ENCODE results near the gene USP33. TPM values are rescaled to one million over a fixed set of nuclear protein-coding genes. Genes with fewer than 3 reads are reported as not detected.
A peak's percentile ranks its signal among the peaks of the same experiment; 100 is the strongest.
"Not testable (repeated sequence)": the region's sequence is repeated elsewhere in the genome, so short reads cannot be mapped to it uniquely, and the experiment has no call there.

USP33 gene
- total RNA-seq, 2 experiments from 2014 or later: 32.6 to 35.6 TPM

DNA sequence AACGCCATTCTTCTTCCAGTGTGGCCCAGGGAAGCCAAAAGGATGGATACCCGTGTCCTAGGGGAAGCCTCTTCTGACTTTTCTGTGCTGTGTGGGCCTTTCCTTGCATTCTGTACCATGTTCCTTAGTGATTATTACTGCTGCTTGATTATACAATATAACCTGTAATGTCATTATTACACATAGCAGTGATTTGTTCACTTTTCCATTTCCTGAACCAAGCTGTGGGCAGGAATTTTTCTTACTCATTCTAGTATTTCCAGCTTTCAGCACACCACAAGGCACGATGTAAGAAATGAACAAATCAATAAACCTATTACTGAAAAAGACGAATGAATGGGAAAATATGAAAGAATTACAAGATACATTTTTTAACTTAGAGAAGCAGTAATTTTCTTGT is 8.4 kb upstream of the USP33 start:
- H3K4me3 Mint-ChIP-seq: no peak overlapping the region
- no peak for DNase-seq
- peaks cover 8% of the 10 kb centered on the region for H3K4me1 Mint-ChIP-seq (ENCODE audit: low read depth)
- H3K27me3 Mint-ChIP-seq (ENCODE audit: low read depth): no peaks in the 10 kb centered on the region
- CTCF ChIA-PET: interaction anchor here (0.6 to 1.3 kb wide), 2 partner anchors 15 to 1980 kb away, joined by 3 to 4 read pairs; no protein-coding TSS in a partner anchor
- intact Hi-C loops (cut with micrococcal nuclease): no loop called here
- no peaks in the 10 kb centered on the region for H3K36me3 Mint-ChIP-seq (ENCODE audit: low read depth)
- no peak overlapping the region for H3K27ac Mint-ChIP-seq
- H3K9me3 Mint-ChIP-seq: no peaks in the 10 kb centered on the region

DNA sequence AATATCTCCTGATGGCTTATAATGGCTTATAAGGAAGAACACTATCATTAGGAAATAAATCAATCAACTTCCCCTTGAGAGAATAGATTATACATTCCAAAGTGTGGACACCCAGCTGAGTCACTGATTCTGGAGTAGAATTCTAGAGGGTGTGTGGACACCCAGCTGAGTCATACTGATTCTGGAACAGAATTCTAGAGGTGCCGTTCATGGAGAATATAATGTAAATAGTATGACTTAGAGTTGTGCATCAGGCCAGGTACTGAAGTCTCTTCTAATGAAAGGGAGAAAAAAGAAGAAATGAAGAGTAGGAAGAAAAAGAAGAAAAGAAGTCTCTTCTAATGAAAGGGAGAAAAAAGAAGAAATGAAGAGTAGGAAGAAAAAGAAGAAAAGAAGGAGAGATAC is 2.4 kb upstream of the USP33 start:
- Mint-ChIP-seq H3K27ac (no peak overlapping the region), H3K36me3 (ENCODE audit: low read depth) (no peaks in the 10 kb centered on the region), H3K4me3 (no peak overlapping the region), H3K9me3 (no peaks in the 10 kb centered on the region), H3K4me1 (ENCODE audit: low read depth) (peaks cover 25% of the 10 kb centered on the region), H3K27me3 (ENCODE audit: low read depth) (no peaks in the 10 kb centered on the region)
- CTCF ChIA-PET: interaction anchor here (1.0 kb wide), 1 partner anchor 10 kb away, joined by 3 read pairs; no protein-coding TSS in a partner anchor
- intact Hi-C loops (cut with micrococcal nuclease): no loop called here
- DNase-seq: no peak

DNA sequence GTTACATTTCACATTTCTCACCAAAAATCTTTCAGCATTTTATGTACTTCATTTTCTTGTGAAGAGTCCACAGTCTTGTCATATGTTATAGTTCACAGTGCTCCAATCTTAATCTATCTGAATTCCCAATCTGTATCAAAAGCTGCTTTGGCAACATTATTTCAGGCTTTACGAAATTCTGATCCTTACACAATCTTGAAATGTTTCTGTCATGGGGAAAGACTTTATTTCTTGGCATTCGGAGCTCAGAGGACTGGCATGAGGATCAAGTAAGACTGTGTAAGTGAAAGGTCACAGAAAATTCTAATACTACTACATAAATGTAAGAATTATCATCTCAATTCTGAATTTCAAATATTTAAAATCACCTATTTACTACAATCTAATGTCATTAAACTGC is 2.0 kb downstream of the USP33 start:
- no peak for DNase-seq
- Mint-ChIP-seq H3K27ac (no peak overlapping the region), H3K9me3 (no peaks in the 10 kb centered on the region), H3K4me1 (ENCODE audit: low read depth) (peaks cover 51% of the 10 kb centered on the region), H3K36me3 (ENCODE audit: low read depth) (no peaks in the 10 kb centered on the region), H3K27me3 (ENCODE audit: low read depth) (no peaks in the 10 kb centered on the region), H3K4me3 (peak overlapping the region; percentile 53)
- CTCF ChIA-PET: interaction anchor here (0.6 kb wide), 1 partner anchor 43 kb away, joined by 5 read pairs; no protein-coding TSS in a partner anchor
- intact Hi-C loops (cut with micrococcal nuclease): loop anchor here (5.0 to 10.0 kb wide), 6 partner anchors 320 to 1973 kb away; partner anchors contain the start of genes PIGK and RABGGTB

DNA sequence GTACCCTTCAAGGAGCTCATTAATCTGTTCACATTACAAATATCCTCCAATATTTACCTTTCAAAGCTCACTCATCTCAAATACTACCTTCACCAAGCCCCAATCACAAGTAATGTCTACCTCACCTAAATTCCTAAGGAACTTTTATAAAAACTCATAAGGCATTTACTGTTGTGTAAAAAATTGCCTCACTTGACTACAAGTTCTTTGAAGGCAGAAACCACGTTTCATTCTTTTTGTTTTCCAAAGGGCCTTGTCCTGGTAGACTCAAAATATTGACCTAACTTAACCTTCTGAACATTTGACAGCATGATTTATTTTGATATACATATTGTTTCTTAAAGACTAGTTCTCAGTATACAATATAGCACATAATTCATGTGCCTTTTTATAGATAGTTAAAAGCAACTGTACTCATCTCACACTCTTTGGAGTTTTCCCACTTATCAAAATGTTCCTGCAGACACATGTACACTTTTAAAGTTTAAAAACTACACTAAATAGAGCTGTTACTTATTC is 2.5 kb downstream of the USP33 start:
- Mint-ChIP-seq H3K27ac (no peak overlapping the region), H3K9me3 (no peaks in the 10 kb centered on the region), H3K36me3 (ENCODE audit: low read depth) (no peaks in the 10 kb centered on the region), H3K4me3 (no peak overlapping the region), H3K4me1 (ENCODE audit: low read depth) (peaks cover 51% of the 10 kb centered on the region), H3K27me3 (ENCODE audit: low read depth) (no peaks in the 10 kb centered on the region)
- CTCF ChIA-PET: interaction anchor here (0.6 kb wide), 1 partner anchor 42 kb away, joined by 5 read pairs; no protein-coding TSS in a partner anchor
- intact Hi-C loops (cut with micrococcal nuclease): loop anchor here (5.0 to 10.0 kb wide), 6 partner anchors 320 to 1972 kb away; partner anchors contain the start of genes PIGK and RABGGTB
- no peak for DNase-seq

DNA sequence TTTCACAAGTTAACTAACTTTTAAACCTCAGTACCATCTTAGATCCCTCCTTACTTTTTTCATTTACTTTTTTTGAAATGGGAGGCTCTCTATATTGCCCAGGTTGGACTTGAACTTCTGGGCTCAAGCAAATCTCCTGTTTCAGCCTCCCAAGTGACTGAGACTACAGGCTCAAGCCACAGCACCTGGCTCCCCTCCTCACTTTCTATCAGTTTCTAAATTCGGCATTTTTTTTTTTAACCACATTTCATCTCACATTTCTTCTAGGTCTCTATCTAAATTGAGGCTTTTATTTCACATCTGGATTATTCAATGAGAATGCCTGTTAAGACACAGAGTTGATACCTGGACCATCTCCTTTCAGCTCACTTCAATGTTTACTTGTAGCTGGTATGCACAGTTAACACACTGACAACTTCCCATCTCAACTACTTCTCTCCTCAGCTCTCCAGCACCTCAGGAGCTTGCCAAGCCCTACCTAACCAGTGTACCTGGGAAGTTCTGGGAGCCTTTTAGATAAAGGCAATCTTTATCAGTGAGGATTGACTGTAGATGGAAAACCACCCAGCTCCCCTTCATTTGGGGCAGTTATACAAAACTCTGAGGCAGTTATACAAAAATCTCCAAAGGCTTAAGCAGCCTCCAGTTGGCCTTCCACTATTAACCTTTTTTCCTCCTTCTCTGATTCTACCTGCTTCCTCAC is 3.4 kb downstream of the USP33 start:
- Mint-ChIP-seq H3K4me1 (ENCODE audit: low read depth) (peaks cover 46% of the 10 kb centered on the region), H3K27me3 (ENCODE audit: low read depth) (no peaks in the 10 kb centered on the region), H3K4me3 (no peak overlapping the region), H3K9me3 (no peaks in the 10 kb centered on the region), H3K36me3 (ENCODE audit: low read depth) (no peaks in the 10 kb centered on the region), H3K27ac (no peak overlapping the region)
- intact Hi-C loops (cut with micrococcal nuclease): loop anchor here (5.0 to 10.0 kb wide), 6 partner anchors 319 to 1971 kb away; partner anchors contain the start of genes PIGK and RABGGTB
- CTCF ChIA-PET: no interaction called here
- no peak for DNase-seq

GRCh38 chr1:77749489-77749888 is 10.2 kb downstream of the USP33 start:
- intact Hi-C loops (cut with micrococcal nuclease); H3K27me3 Mint-ChIP-seq (ENCODE audit: low read depth); H3K36me3 Mint-ChIP-seq (ENCODE audit: low read depth); H3K9me3 Mint-ChIP-seq; DNase-seq; H3K27ac Mint-ChIP-seq; H3K4me3 Mint-ChIP-seq: not testable (repeated sequence)
- peaks cover 57% of the 10 kb centered on the region for H3K4me1 Mint-ChIP-seq (ENCODE audit: low read depth)
- CTCF ChIA-PET: interaction anchor here (1.1 kb wide), 1 partner anchor 48 kb away, joined by 4 read pairs; no protein-coding TSS in a partner anchor

- Mint-ChIP-seq H3K9me3 (no peaks in the 10 kb centered on the region), H3K4me3 (no peak overlapping the region), H3K27me3 (ENCODE audit: low read depth) (no peaks in the 10 kb centered on the region), H3K4me1 (ENCODE audit: low read depth) (peaks cover 39% of the 10 kb centered on the region), H3K27ac (no peak overlapping the region), H3K36me3 (ENCODE audit: low read depth) (no peaks in the 10 kb centered on the region)
- DNase-seq: no peak
- intact Hi-C loops (cut with micrococcal nuclease): no loop called here
- CTCF ChIA-PET: interaction anchor here (0.6 kb wide), 2 partner anchors 34 to 96 kb away, joined by 3 to 4 read pairs; no protein-coding TSS in a partner anchor
Measured at GRCh38 chr1:77744576-77744975, 15.1 kb downstream of the USP33 start.

DNA sequence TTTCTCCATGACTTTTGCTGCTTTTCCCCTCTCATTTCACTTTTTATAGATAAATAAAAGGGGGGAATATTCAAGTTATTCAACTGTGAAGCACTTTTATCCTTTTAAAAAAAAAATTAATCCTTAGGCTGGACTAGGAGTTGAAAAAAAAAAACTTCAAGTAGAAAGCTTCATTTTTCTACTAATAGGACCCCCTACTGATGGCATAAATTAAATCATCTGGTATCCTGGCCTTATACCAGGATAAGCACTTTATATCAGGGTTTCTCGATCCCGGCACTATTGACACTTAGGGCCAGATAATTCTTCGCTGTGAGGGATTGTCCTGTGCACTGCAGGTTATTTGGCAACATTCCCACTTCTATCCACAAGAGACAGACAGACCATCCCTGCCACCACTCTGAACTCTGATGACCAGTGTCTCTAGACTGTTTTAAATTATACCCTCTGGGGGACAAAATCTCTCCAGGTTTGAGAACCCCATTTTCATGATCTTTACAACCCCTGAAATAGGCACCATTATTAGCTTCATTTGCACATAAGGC is 17.6 kb downstream of the USP33 start:
- intact Hi-C loops (cut with micrococcal nuclease): no loop called here
- H3K9me3 Mint-ChIP-seq: no peaks in the 10 kb centered on the region
- no peak overlapping the region for H3K4me3 Mint-ChIP-seq
- H3K27ac Mint-ChIP-seq: no peak overlapping the region
- peaks cover 5% of the 10 kb centered on the region for H3K36me3 Mint-ChIP-seq (ENCODE audit: low read depth)
- no peak for DNase-seq
- H3K27me3 Mint-ChIP-seq (ENCODE audit: low read depth): no peaks in the 10 kb centered on the region
- CTCF ChIA-PET: interaction anchor here (0.6 to 0.7 kb wide), 2 partner anchors 38 to 1434 kb away, joined by 4 read pairs; no protein-coding TSS in a partner anchor
- peaks cover 20% of the 10 kb centered on the region for H3K4me1 Mint-ChIP-seq (ENCODE audit: low read depth)

- intact Hi-C loops (cut with micrococcal nuclease): no loop called here
- CTCF ChIA-PET: no interaction called here
- Mint-ChIP-seq H3K4me3 (no peak overlapping the region), H3K27me3 (ENCODE audit: low read depth) (no peaks in the 10 kb centered on the region), H3K4me1 (ENCODE audit: low read depth) (peaks cover 17% of the 10 kb centered on the region), H3K9me3 (no peaks in the 10 kb centered on the region), H3K36me3 (ENCODE audit: low read depth) (peaks cover 6% of the 10 kb centered on the region), H3K27ac (no peak overlapping the region)
- DNase-seq: no peak
Measured at GRCh38 chr1:77741316-77741715, 18.3 kb downstream of the USP33 start.

GRCh38 chr1:77739235-77739634 is 20.4 kb downstream of the USP33 start:
- Mint-ChIP-seq H3K9me3 (no peaks in the 10 kb centered on the region), H3K4me3 (no peak overlapping the region), H3K27me3 (ENCODE audit: low read depth) (no peaks in the 10 kb centered on the region), H3K36me3 (ENCODE audit: low read depth) (peaks cover 7% of the 10 kb centered on the region), H3K4me1 (ENCODE audit: low read depth) (no peaks in the 10 kb centered on the region), H3K27ac (no peak overlapping the region)
- intact Hi-C loops (cut with micrococcal nuclease): no loop called here
- CTCF ChIA-PET: interaction anchor here (0.7 kb wide), 1 partner anchor 25 kb away, joined by 5 read pairs; no protein-coding TSS in a partner anchor
- DNase-seq: no peak

DNA sequence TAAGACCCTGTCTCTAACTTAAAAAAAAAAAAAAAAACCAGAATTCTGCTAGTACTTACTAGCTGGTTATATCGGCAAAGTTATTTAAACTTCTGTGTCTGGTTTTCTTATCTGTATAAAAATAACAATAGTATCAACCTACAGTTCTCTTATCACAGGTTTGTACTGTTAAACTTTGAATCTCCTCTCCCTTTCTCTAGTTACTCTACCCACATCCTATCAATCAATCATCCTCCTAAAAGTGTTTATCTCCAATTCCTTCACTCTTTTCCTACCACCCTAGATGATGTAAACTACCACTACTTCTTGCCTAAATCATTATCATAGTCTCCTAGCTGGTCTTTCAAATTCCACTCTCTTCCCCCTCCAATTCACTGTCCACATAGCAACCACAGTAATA is 27.6 kb downstream of the USP33 start:
- no peak for DNase-seq
- Mint-ChIP-seq H3K9me3 (no peaks in the 10 kb centered on the region), H3K27me3 (ENCODE audit: low read depth) (no peaks in the 10 kb centered on the region), H3K4me3 (no peak overlapping the region), H3K27ac (no peak overlapping the region), H3K4me1 (ENCODE audit: low read depth) (no peaks in the 10 kb centered on the region), H3K36me3 (ENCODE audit: low read depth) (peaks cover 7% of the 10 kb centered on the region)
- intact Hi-C loops (cut with micrococcal nuclease): no loop called here
- CTCF ChIA-PET: interaction anchor here (1.0 kb wide), 1 partner anchor 10 kb away, joined by 3 read pairs; no protein-coding TSS in a partner anchor

DNA sequence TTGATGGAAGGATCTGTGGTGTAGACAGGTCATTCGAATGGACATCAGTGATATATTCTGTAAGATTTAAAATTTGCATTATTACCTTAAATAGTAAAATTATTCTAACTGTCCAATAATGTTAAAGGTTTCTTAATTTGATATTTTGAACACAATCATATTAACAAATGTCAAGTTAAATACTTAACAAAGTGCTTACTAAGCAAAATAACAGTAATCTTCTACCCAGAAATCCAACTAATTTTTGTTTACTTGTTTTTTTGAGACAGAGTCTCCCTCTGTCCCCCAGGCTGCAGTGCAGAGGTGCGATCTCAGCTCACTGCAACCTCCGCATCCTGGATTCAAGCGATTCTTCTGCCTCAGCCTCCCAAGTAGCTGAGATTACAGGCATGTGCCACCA is 33.9 kb downstream of the USP33 start:
- Mint-ChIP-seq H3K27ac (no peak overlapping the region), H3K27me3 (ENCODE audit: low read depth) (no peaks in the 10 kb centered on the region), H3K9me3 (no peaks in the 10 kb centered on the region), H3K36me3 (ENCODE audit: low read depth) (peaks cover 33% of the 10 kb centered on the region), H3K4me3 (no peak overlapping the region), H3K4me1 (ENCODE audit: low read depth) (no peaks in the 10 kb centered on the region)
- intact Hi-C loops (cut with micrococcal nuclease): no loop called here
- CTCF ChIA-PET: no interaction called here
- DNase-seq: no peak

All from activated naive CD4-positive, alpha-beta T cell treated with anti-CD3 and anti-CD28 coated beads for 36 hours (primary cell).